NCI-H2029 (cell line): ENCODE results near the gene SNX13.

Experiments
- DNase-seq: peaks from one replicate; lab custom pipeline; 2025; lab: John Stamatoyannopoulos, UW

Gene SNX13

GRCh38 chr7:17781491-17782215 is 158.6 kb downstream of the SNX13 start:
- no peak for DNase-seq

GRCh38 chr7:17779381-17779780 is 160.9 kb downstream of the SNX13 start:
- DNase-seq, result no peak

- no peak for DNase-seq
These were observed 165.5 kb downstream of the SNX13 start for GRCh38 chr7:17774716-17775288.

DNA sequence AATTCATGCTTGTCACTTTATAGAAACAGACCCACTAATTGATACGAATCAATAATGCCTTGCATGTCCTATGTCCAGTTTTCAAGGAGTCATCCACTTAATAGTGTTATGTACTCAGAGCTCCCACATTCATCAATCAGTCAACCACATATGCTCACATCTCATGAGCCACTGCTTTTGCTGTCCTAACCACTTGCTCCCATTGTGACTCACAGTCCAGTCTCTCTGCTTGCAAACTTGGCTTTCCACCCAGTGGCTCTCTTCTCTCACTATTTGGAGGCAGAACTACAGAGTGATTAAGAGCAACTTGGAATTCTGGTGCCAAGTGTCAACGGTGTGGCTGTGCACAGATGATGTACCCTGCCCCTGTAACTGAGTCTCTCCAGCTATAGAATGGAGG is 166.0 kb downstream of the SNX13 start:
- no peak for DNase-seq

- no peak for DNase-seq
These were observed 167.0 kb downstream of the SNX13 start for GRCh38 chr7:17773289-17773626.

DNA sequence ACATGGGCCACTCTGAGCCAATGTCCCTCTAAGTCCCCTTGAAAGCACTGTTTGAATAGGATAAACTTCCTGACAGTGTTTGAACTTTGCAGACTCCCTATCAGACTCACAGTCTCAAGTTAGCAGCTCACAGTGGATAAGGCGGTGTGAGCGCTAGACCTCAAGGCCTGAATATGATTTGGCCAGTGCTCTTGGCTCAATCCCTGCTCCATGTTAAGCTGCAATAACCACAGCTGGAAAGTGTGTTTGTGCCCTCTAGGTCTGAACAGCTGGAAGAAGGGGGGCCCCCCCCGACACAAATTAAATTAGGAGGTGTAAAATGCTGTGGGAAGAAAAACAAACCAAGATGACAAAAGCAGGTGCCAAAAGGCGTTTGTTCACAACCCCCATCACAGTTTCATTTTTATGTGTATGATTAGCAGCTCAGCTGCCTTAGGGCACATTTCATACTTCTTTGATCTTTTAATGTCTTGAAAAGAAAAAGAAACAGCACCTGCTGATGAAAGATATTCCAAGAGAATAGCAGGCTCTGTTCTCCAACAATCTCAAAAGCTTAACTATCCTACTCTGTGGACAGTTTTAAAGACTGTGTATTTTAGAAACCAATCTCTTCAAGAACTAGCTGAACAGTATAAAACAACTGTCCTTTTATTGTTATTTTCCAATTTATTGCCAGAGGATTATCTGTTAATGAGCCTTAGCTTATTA is 167.6 kb downstream of the SNX13 start:
- no peak for DNase-seq

GRCh38 chr7:17771901-17772408 is 168.3 kb downstream of the SNX13 start:
- DNase-seq, result no peak

GRCh38 chr7:17770710-17771375 is 169.5 kb downstream of the SNX13 start:
- no peak for DNase-seq

DNA sequence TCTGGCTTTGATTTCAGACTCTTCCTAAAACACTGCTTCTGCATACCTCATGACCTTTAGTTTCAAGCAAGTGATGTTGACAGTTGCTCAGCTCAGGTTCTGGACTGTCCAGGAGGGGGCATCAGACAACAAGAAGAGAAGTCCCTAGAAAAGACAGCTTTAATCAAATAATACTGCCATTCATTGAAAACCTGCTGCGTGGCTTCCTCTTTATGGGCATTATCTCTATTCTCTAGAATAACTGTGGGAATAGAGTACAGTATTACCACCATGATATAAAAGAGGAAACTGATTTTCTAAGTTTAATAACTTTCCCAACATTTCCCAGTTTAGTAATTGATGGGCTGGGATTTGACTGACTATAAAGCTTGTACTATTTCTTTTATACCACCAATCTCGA is 170.4 kb downstream of the SNX13 start:
- peak; percentile 29 for DNase-seq

- DNase-seq, result no peak
These were observed 182.3 kb downstream of the SNX13 start for GRCh38 chr7:17758008-17758407.

GRCh38 chr7:17746020-17746530 is 194.2 kb downstream of the SNX13 start:
- no peak for DNase-seq

DNA sequence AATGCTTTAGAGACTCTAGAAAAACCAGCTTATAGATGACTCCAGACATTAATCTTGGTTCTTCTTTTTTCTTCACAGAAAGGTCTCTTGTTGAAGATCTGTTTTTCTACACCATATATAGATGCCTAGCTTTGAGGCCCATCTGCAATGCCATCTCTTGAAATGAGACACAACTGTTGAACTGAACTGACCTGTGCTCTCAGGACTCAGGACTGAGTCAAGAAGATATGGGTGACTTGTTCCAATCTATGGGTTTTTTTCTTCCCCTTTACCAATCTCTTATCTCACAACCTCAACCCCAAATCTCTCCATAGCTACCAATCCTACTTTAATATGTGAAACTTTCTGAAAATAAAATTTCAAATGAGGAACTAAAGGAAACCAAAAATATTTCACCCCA is 194.7 kb downstream of the SNX13 start:
- no peak for DNase-seq

DNA sequence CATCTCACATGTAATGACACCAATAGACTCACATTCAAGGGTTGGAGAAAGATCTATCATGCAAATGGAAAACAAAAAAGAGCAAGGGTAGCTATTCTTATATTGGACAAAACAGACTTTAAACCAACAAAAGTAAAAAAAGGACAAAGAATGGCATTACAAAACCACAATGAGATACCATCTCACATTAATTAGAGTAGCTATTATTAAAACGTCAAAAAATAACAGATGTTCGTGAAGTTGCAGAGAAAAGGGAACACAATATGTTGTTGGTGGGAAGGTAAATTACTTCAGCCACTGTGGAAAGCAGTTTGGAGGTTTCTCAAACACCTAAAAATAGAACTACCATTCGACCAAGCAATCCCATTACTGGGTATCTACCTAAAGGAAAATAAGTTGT is 197.0 kb downstream of the SNX13 start:
- DNase-seq, result no peak

GRCh38 chr7:17741426-17741825 is 198.9 kb downstream of the SNX13 start:
- no peak for DNase-seq
